ENCODE results near the gene INAFM2.

GRCh38 chr15:40293905-40294895 is 29.3 kb upstream of the INAFM2 start:
- no peak for TF ChIP-seq CTCF (IDR thresholded peaks at IDR 0.05; ENCODE audit: extremely low read depth in 1 of 2, insufficient read depth in 1 of 2, low read depth in 1 of 2, low read length in 2 of 2)
- no peak for TF ChIP-seq EZH2 (IDR thresholded peaks at IDR 0.05; ENCODE audit: borderline replicate concordance, low read depth, low read length, severe bottlenecking)
- no peak for TF ChIP-seq POLR2A (IDR thresholded peaks at IDR 0.05; ENCODE audit: low read depth, low read length)
- no peak for TF ChIP-seq MAX (IDR thresholded peaks at IDR 0.05; ENCODE audit: insufficient read depth, insufficient read length)
- TF ChIP-seq JUN (IDR thresholded peaks at IDR 0.05; ENCODE audit: borderline replicate concordance, insufficient read depth, insufficient read length, low read depth) = no peak
- no peak for TF ChIP-seq POLR2AphosphoS5 (IDR thresholded peaks at IDR 0.05; ENCODE audit: insufficient read depth, low read depth, low read length)
